ENCODE measurements around the gene CD2AP.

DNA sequence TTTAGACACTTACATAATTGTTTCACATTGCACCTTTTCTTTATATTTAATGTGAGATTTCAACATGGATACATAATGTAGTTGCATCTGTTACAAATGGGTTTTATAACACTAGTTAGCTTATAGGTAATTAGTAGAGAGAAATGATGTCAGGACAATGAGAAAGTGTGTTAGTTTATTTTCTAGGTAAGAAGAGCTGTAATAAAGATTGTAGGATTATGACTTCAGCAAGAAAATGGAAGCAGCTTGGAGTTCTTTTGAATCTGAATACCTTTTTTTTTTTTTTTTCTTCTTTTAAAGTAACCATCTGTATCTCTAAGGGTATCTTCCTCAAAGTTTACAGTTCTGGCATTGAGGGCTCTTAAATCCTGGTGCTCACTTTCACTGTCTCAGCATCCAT is 35.3 kb downstream of the CD2AP start:
- TF ChIP-seq POLR2A (IDR thresholded peaks at IDR 0.05; ENCODE audit: low read length) (no peak), GATA1 (IDR thresholded peaks at IDR 0.05; ENCODE audit: low read depth, low read length) (no peak)
